ENCODE results near the gene OR7A5. TPM values are rescaled to one million over a fixed set of nuclear protein-coding genes. Genes with fewer than 3 reads are reported as not detected.

The OR7A5 gene
- total and polyA plus RNA-seq, 2 of the 8 experiments (the other 6 are each of a cell fraction or from before 2014, with no cell fraction given), result not detected

- TF ChIP-seq CHD7 (IDR thresholded peaks at IDR 0.05; ENCODE audit: insufficient replicate concordance, low read length) (no peak), POU5F1 (IDR thresholded peaks at IDR 0.05; ENCODE audit: low read depth, low read length) (no peak), HDAC2 (IDR thresholded peaks at IDR 0.05; ENCODE audit: borderline replicate concordance in 1 of 2, low read depth in 2 of 2, low read length in 2 of 2) (no peak), SP1 (IDR thresholded peaks at IDR 0.05; ENCODE audit: low read depth, low read length) (no peak), ASH2L (IDR thresholded peaks at IDR 0.05; ENCODE audit: low read length) (no peak), PHF8 (conservative IDR thresholded peaks at IDR 0.05; ENCODE audit: low read depth, low read length) (no peak), BCL11A (IDR thresholded peaks at IDR 0.05; ENCODE audit: low read depth in 2 of 2, low read length in 2 of 2) (no peak), SRF (IDR thresholded peaks at IDR 0.05; ENCODE audit: low read depth, low read length) (no peak), EGR1 (IDR thresholded peaks at IDR 0.05; ENCODE audit: borderline replicate concordance, low read depth, low read length) (no peak), BRCA1 (IDR thresholded peaks at IDR 0.05; ENCODE audit: low read depth, low read length) (no peak), CBX8 (IDR thresholded peaks at IDR 0.05; ENCODE audit: borderline replicate concordance, low read depth, low read length) (no peak)
Measured at GRCh38 chr19:14830702-14831101, 4.3 kb downstream of the OR7A5 start (continued).
